NCI-H187 (cell line): ENCODE data around the gene INVS.
"Not testable (repeated sequence)": the region's sequence is repeated elsewhere in the genome, so short reads cannot be mapped to it uniquely, and the experiment has no call there.

ENCODE experiments used
- DNase-seq, 2 experiments: peaks; one replicate each; lab custom pipeline; 2025; lab: John Stamatoyannopoulos, UW

Gene INVS

GRCh38 chr9:100084734-100085133 lies 14.3 kb upstream of the INVS start:
- no peak for DNase-seq

- no peak for DNase-seq
Measured at GRCh38 chr9:100086097-100086635, 12.9 kb upstream of the INVS start.

- DNase-seq: no peak
Measured at GRCh38 chr9:100087218-100087617, 11.8 kb upstream of the INVS start.

GRCh38 chr9:100088202-100088601 lies 10.8 kb upstream of the INVS start:
- no peak for DNase-seq

- no peak for DNase-seq
Measured at GRCh38 chr9:100090880-100091279, 8.2 kb upstream of the INVS start.

GRCh38 chr9:100091650-100092049 lies 7.4 kb upstream of the INVS start:
- DNase-seq: no peak

GRCh38 chr9:100092066-100092465 lies 7.0 kb upstream of the INVS start:
- DNase-seq: no peak

- not testable (repeated sequence) for DNase-seq
Measured at GRCh38 chr9:100094411-100094810, 4.6 kb upstream of the INVS start.

- DNase-seq: no peak
Measured at GRCh38 chr9:100096378-100096916, 2.6 kb upstream of the INVS start.

- DNase-seq: no peak
Measured at GRCh38 chr9:100098046-100098886, 777 bp upstream of the INVS start.

GRCh38 chr9:100099722-100100042 lies 639 bp downstream of the INVS start:
- no peak for DNase-seq

- no peak for DNase-seq
Measured at GRCh38 chr9:100100146-100100667, 1.2 kb downstream of the INVS start.

GRCh38 chr9:100101608-100102007 lies 2.6 kb downstream of the INVS start:
- DNase-seq: no peak

- no peak for DNase-seq
Measured at GRCh38 chr9:100104314-100104713, 5.3 kb downstream of the INVS start.

GRCh38 chr9:100105861-100106260 lies 6.8 kb downstream of the INVS start:
- no peak for DNase-seq

GRCh38 chr9:100106616-100107015 lies 7.6 kb downstream of the INVS start:
- no peak for DNase-seq

- DNase-seq: no peak
Measured at GRCh38 chr9:100108559-100108958, 9.5 kb downstream of the INVS start.

- no peak for DNase-seq
Measured at GRCh38 chr9:100111235-100111634, 12.2 kb downstream of the INVS start.

- no peak for DNase-seq
Measured at GRCh38 chr9:100112677-100113336, 13.8 kb downstream of the INVS start.

GRCh38 chr9:100117316-100117715 lies 18.3 kb downstream of the INVS start:
- no peak for DNase-seq

GRCh38 chr9:100120286-100120685 lies 21.2 kb downstream of the INVS start:
- DNase-seq: no peak

- no peak for DNase-seq
Measured at GRCh38 chr9:100125236-100125635, 26.2 kb downstream of the INVS start.

GRCh38 chr9:100125910-100126309 lies 26.9 kb downstream of the INVS start:
- DNase-seq: no peak
